ENCODE data around the gene FAM227B.
A peak's percentile ranks its signal among the peaks of the same experiment; 100 is the strongest.
"Not testable (repeated sequence)": the region's sequence is repeated elsewhere in the genome, so short reads cannot be mapped to it uniquely, and the experiment has no call there.

FAM227B gene

DNA sequence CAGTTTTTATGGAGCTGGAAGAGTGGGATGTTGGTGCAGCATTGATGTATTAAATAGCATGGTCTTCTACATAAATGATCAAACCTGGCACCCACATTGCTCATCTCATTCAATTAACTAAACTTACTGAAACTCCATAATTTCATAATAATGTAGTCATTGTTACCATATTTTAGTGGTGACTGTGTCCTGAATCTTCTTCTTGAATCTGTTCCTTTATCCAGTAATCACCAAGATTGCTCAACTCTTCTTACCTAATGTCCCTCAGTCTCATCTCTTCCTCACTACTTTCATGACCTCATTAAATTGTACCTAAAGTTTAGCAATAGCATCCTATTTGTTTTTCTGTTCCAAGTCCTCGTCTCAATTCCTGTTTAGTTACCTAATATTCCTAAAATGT lies 127.8 kb downstream of the FAM227B start:
- DNase-seq (ENCODE audit: low spot score), result peak; percentile 33

DNA sequence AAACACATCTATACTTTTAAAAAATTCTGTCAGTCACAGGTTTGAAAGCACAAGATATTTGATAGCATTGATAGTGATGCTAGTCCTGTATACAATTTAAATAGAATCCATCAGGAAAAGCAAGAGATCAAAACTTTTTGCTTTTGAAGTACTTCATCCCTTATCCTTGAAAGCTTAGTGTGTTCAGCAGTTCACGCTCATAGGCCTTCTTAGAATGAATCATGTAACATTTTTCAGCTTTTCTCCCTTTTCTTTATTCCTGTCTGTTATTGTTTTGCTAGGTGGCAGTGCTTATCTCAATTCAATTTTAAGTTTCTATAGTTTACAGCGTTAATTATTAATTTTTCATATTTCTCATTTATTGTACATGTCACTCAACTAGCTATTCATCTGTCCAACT lies 128.5 kb downstream of the FAM227B start:
- no peak for DNase-seq (ENCODE audit: low spot score)

DNA sequence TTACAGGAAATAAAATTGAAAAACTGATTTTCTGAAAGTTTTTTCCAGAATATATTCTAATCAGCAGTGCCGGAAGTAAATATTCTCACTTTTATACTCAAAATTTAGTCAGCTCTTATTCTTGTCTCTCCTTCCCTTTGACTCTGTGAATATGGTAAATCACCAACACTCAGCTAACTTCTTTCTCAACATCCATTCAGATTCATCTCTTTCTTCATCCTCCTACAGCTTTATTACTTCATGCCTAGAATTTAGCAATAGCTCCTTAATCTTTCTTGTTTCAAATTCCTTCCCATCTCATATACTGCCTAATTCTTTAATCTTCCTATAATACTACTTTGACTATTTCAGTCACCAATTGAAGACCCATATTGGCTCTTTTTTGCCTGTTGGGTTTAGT lies 129.7 kb downstream of the FAM227B start:
- no peak for DNase-seq (ENCODE audit: low spot score)

DNA sequence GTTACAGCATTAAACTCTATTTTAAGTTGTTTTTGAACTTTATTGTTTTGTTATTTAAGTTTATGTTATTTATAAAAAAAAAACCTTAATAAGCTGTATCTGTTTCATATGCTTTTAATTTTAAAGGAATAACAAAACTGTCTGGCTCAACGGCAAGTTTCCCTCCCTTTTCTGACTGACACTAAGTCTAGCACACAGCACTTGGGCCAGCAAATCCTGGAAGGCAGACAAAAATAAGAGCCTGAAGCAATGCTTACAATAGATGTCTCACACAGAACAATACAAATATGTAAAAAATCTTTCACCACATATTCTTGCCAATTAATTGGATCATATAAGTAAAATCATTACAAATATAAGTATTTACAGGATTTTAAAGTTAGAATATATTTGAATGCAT lies 135.2 kb downstream of the FAM227B start:
- DNase-seq (ENCODE audit: low spot score), result not testable (repeated sequence)

DNA sequence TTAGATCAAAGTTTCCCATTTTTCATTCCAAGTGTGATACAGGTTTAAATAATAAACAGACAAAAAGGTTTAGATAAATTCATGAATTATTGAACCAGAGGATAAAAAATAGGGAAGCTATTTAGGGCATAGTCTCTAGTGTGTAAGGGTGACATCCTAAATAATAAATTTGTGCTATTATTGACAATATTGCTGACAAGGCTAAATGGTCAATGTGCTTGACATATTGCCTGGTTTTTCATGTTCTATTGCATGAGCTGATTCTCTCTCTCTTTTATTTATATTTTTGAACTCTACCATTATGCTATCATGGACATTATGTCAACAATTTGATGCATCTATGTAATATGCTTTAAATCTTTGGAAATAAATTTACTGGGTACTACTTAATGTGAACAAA lies 141.6 kb downstream of the FAM227B start:
- DNase-seq (ENCODE audit: low spot score), result not testable (repeated sequence)

DNA sequence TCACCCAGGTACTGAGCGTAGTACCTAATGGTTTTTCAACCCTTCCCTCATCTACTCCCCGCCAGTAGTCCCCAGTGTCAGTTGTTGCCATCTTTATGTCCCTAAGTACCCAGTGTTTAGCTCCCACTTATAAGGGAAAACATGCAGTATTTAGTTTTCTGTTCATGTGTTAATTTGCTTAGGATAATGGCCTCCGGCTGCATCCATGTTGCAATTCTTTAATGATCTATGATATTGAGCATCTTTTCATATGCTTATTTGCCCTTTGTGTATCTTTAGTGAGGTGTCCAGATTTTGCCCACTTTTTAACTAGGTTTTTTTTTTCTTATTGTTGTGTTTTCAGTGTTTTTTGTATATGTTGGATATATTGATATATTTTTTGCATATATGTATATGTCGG lies 142.6 kb downstream of the FAM227B start:
- DNase-seq (ENCODE audit: low spot score), result not testable (repeated sequence)

DNA sequence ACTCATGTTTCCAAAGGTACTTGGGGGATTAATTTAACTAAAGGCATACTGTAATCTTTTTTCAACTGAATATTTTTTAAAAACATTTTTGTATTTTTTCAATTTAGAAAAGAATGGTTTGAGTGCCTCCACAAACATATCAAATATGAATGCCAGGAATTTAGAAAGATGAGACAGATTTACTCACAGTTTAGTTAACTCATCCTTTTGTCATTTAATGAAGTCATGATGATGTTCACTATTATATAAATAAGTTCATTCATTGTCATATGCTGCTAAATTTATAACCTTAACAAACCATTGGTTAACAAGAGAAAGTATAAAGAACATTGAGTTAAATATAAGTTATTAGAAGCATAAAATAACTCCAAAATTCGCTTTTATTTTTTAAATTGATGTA lies 147.6 kb downstream of the FAM227B start:
- DNase-seq (ENCODE audit: low spot score), result peak; percentile 31

DNA sequence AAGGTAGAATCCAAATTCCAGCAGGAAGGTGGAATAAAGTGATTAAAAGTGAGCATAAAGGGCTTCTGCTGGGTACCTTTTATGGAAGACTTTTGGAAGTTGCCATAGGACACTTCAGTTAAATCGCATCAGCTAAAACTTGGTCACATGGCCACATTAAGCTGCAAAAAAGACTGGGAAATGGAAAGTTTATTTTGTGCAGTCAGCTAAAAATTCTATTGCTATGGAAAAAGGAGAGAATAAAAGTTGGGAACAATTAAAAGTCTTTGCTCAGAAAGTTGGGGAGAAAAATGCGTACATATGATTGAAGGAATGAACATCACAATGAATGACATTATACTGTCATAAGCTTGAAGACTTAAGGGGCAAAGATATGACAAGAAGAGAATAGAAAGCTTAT lies 148.3 kb downstream of the FAM227B start:
- DNase-seq (ENCODE audit: low spot score), result no peak

DNA sequence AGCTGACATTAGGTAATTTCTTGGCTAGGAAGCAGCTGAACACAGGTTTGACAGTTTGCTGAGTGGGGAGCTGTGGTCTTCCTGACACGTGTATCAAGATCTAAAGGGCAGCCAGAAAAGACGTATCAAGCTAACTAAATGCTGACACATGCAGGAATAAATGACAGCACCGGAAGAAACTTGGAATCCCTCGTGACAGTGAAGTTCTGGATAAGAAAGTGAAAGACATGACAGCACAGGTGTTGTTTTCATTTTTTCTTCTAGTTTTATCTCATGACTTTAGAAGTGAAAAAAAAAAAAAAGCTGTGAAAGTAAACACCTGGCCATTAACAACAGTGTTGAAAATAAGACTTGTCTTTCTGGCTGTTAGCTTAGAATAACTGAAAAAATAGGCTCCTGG lies 148.9 kb downstream of the FAM227B start:
- DNase-seq (ENCODE audit: low spot score), result no peak

DNA sequence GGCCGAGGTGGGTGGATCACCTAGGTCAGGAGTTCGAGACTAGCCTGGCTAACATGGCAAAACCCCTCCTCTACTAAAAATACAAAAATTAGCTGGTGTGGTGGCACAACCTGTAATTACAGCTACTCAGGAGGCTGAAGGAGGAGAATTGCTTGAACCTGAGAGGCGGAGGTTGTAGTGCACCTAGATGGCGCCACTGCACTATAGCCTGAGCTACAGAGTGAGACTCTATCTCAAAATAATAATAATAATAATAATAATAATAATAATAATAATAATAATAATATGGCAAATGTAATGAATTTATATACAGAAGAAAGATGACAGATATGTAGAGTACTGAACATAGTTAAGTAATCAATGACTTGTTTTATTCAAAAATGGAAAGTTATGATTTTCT lies 149.4 kb downstream of the FAM227B start:
- peak; percentile 15 for DNase-seq (ENCODE audit: low spot score)

DNA sequence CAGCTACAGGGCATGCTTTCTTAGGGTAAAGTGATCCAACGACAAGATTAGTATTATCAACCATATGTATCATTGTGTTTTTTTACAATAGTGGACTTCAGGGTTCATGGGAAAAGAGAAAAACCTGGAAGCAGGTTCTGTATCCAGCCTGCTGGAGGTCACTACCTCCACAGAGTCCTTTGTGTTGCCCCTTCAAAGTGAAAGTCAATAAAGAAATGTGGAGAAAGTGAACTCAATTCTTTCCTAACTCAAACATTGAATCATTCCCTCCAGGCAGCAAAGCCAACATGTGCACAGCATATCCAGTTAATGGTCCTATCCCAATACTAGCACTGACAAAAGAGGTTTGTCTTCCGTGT lies 152.2 kb downstream of the FAM227B start:
- DNase-seq (ENCODE audit: low spot score), result no peak

DNA sequence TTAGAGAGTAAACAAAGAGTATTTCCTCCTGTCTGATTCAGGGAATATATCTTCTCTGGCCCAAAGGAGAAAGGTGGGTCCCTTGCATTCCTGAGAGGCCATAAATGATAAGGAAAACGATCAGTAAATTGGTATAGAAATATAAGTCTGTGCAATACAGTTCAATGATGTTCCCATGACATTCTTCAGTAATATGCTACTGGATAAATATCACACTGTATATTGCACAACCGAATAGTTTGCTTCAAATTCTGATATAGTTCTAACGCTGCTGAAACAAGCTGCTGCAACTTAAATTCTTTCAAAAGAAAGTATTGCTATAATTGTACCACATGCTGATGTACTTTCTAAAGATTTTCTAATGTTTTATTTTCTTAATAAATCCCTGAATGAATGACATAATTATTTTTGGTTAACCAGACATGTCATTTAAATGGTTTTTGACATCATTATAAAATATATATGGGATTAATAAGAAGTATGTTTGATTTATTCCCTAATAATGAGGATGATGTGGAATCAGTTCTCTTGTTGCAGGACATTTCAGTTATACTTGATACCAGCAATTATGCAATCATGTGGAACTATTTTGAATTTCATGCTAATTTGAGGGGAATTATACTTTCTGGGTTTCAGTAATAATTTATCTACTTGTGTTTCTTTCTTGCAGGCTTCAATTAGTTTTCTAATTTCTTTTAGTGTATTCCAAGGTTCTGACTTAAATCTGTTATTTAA lies 152.7 kb downstream of the FAM227B start:
- no peak for DNase-seq (ENCODE audit: low spot score)

DNA sequence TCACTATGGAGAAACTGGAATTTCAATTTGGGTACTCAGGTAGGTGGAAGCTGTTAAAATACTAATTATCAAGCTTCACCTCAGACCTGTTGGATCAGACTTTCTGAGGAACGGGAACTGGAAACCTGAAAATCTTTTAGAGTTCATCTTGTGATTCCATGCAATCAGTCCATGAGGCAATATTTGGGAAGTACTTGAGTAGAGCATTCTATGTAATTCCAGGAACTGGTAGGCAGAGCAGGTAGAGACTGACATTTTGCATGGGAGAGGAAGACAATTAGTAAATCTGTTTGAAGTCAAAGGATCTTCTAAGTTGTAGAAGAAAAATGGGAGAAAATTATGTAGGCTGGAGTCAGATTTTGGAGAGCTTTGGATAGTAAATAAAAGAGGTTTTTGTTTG lies 154.5 kb downstream of the FAM227B start:
- no peak for DNase-seq (ENCODE audit: low spot score)

DNA sequence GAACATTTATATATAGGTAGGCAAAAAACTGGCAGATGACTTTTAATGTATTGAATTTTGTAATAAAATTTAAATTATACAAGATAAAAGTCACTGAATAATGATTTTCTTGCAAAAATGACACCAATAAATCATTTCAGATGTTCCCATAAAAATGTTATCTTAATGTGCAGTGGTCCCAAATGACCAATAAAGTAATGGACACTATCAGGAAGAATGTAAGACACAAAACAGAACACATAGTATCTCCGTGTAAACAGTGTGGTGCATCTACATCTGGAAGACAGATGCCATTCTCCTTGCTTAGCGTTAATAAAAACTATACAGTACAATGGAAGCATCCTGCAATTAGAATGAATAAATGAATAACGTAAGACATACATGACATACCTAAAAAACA lies 156.1 kb downstream of the FAM227B start:
- DNase-seq (ENCODE audit: low spot score), result no peak

DNA sequence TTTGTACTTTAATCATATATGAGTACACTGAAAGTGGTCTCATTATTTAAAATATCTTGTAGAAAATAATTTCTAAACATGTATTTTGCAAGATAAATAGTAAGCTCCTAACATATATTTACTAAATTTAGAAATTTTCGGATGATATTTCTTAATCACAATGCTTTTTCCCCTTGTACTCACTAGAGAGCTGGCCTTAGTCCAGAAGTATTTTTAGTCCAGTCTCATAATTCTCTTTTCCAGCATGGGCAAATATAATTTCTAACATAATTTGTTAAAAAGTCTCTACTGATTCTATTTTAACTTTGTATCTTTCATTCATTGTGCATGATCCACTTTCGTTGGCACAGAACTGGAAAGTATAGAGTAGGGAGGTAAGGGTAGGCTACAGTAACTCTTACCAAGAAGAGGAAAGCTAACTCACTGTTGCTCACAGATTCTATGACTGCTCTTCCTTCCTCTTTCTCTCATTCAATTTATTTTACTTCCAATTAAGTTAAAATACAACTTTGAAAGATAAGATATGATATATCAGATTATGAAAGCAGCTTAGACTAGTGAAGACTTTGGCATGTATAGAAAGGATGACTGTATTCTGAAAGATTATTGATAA lies 158.3 kb downstream of the FAM227B start:
- no peak for DNase-seq (ENCODE audit: low spot score)

DNA sequence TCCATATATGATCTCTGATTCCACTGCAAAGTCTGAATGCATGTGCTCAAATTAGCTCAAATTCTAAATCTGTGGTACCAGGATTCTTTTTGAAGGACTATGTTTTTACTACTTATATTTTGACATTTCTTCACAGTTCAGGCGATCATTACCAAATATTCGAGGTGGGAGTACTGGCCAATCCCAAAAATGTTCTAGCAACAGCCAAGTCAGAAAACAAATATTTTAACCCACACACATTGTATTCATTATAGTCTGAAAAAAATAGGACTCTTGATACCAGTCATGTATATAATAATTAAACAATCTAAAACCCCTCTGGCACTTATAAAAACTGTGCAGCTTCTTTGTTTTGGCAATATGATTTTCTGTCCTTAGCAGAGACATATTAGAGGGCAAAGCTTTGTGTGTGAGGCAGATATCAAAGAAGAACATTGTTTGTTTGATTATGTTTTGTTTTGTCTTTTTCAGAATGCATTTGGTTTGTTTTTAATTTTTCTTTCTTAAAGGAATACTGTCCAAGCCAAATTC lies 160.1 kb downstream of the FAM227B start:
- no peak for DNase-seq (ENCODE audit: low spot score)

DNA sequence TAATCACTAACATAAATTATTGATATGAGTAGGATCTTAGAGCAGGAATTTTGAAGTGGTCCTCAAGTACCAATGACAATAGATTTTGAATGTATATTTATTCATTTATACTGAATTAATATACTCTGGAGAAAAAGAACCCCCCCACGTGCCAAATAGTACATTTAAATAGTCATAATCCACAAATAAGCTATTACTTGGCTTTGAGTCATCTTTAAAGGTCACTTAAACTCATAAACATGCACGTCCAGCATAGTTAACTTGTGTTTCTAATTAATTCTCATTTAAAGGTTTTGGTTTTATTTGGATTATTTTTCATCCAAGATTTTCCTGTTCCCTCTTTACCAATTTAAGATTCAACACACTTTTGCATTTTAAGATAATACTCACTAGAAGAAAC lies 162.5 kb downstream of the FAM227B start:
- peak; percentile 19 for DNase-seq (ENCODE audit: low spot score)

DNA sequence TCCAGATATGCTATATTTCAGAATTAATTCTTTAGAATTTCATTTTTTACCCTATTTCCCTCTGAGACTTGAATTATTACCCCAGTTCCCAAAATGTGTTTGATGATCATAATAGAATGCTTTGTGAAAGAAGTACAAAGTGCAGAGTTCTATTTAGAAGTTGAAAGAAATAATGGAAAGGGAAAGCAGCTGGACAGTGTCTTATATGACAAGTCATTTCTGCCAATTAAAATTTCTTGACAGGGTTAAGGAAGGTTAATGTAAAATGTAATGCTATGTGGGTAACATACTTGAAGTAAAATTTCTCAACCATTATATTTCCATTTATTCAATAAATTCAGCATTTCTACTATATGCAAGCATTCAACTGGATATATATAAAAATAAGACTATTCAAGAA lies 164.5 kb downstream of the FAM227B start:
- no peak for DNase-seq (ENCODE audit: low spot score)

DNA sequence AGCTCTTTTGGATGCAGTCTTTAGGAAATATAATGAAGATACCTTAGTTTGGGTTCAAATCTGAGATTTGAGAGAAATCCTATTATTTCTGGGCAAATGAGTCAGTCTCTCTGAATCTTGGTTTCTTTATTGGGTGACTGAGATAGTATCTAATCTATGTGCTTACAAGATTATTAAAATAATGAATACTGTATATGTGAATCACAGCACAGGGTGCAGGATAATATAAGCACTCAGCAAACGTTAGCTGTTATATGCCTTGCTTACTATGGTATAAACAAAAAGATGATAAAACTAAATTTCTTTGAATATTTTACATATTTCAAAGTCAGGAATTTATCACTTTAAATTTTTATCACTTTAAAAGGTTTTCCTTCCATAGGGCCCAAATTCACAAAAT lies 168.0 kb downstream of the FAM227B start:
- no peak for DNase-seq (ENCODE audit: low spot score)

DNA sequence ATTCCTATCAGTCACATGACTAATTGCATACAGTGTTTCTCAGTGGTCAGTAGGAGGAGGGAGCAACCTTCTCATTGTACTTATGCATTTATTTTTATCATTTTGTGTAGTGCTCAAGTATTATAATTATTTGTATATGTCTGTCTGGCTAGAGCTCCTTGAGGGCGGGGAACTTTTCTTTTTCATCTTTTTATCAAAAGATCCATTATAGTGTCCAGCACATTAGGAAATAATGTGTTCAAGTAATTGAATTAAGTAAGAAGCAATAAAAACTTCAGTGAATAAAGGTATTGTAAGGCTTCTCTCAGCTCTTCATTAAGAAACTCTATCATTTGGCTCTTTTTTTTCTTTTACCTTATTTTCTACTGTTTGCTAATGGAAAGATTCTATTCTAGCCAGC lies 178.8 kb downstream of the FAM227B start:
- DNase-seq (ENCODE audit: low spot score), result no peak

DNA sequence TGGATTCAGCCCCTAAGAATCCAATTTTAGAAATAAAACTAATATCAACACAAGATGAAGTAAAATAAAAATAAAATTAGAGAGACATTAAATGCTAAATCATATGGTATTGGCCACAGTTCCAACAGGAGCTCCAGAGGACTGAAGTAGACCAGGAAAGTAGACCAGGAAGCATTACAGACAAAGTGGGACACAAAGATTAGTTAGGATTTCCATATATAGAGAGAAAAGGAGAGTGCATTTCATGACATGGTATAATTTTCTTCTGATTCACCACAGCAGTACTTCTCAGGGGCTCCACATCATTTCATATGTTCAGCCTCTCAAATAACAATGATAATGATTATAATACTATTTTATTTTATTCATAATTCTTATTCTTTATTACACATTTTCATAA lies 179.3 kb downstream of the FAM227B start:
- DNase-seq (ENCODE audit: low spot score), result no peak

DNA sequence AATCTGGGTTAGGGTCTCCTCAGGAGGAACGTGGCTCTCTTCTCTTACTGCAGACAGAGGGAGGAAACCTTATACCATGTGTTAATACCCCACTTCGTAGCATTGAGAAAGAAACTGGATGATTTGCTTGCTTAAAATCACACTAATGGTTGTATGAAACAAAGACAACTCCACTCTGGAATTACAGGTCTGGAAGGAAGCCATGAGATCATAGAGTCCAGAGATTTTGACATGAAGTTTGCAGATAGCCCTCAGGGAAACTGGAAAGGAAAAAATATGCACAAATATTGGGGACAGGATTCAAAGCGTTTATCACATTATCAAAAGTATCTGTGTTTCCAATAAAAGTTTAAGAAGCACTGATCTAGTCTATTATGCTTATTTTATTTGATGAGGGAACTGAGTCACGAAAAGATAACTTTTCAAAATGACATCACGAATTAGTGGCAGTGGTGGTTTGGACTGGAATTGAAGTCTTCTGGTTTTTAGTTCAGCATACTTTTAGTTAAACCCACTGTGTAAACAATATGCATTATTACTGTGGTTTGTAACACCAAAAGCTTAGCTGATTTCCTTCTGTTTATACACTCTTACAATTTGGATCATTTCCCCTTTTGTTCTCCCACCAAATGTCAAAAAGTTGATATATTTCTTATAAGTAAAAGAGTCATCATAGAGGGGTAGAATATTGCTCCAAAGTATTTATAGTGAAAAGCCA lies 180.8 kb downstream of the FAM227B start:
- no peak for DNase-seq (ENCODE audit: low spot score)

DNA sequence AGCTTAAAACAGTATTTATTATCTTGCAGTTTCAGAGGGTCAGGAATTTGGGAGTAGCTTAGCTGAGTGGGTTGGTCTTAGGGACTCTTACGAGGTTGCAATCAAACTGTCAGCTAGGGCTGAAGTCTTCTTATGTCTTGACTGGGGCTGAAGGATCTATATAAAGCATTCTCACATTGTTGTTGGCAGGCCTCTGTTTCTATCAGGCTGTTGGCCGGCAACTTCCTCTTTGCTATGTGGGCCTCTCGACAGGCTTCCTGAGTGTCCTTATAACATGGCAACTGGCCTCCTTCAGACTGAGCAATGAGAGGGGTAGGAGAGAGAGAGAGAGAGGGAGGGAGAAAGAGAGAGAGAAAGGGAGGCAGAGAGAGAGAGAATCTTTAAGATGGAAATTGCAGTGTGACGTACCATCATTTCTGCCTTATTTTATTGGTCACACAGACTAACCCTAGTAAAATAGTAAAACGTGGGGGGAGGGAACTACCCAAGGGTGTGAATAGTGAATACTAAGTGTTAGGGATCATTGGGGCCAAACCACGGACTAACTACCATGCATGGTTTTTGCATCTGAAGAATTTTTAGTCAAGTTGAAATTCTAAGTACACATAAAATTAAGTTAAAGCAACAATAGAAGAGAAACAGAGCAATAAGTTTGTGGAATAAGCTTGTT lies 181.5 kb downstream of the FAM227B start:
- no peak for DNase-seq (ENCODE audit: low spot score)

Measured in RKO (cell line).